Gastrocnemius medialis (tissue), 4 donors: ENCODE results near the gene ATP6V0B.

Experiments
- POLR2A ChIP-seq, 2 donors: fragments of 450-650 bp; IDR thresholded peaks; one replicate each; pipeline ENCODE4 v1.6.1; 2017; ENCODE audit warnings: antibody characterized with exemption in 2 of 2, mild to moderate bottlenecking in 2 of 2, moderate library complexity in 2 of 2
- TF ChIP-seq, protein P1 (sequence below), 5 experiments: fragments of 450-650 bp in 3 of 5; fragments of 200-600 bp in 2 of 5; sonication (generic) in 2 of 5; IDR thresholded peaks in 4 of 5; conservative IDR thresholded peaks in 1 of 5; 1 replicate in 4 of 5; 2 replicates in 1 of 5; pipeline ENCODE4 v1.5.1; 2016 to 2019; ENCODE audit warnings: antibody characterized with exemption in 5 of 5, mild to moderate bottlenecking in 3 of 5, moderate library complexity in 3 of 5

DNA sequence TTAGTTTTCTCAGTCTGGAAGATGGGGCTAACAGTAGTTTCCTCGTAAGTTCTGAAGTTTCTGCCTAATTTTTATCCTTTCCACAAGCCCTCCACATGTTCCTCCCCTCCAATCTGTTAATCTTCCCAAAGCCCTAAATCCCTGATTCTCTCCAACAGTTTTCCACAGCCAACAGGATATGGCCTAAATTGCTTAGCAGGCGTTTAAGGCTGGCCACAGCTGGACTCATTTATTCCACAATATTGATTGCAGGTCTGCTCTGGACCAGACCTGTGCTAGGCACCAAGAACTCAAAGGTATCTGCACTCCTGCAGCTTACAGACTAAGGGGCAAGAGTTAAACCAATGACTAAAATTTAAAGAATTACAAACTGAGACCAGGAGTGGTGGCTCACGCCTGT is 52.6 kb downstream of the ATP6V0B start:
- TF ChIP-seq, protein P1, sequence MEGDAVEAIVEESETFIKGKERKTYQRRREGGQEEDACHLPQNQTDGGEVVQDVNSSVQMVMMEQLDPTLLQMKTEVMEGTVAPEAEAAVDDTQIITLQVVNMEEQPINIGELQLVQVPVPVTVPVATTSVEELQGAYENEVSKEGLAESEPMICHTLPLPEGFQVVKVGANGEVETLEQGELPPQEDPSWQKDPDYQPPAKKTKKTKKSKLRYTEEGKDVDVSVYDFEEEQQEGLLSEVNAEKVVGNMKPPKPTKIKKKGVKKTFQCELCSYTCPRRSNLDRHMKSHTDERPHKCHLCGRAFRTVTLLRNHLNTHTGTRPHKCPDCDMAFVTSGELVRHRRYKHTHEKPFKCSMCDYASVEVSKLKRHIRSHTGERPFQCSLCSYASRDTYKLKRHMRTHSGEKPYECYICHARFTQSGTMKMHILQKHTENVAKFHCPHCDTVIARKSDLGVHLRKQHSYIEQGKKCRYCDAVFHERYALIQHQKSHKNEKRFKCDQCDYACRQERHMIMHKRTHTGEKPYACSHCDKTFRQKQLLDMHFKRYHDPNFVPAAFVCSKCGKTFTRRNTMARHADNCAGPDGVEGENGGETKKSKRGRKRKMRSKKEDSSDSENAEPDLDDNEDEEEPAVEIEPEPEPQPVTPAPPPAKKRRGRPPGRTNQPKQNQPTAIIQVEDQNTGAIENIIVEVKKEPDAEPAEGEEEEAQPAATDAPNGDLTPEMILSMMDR (IDR thresholded peaks at IDR 0.05 in 4 of 5, conservative IDR thresholded peaks at IDR 0.05 in 1 of 5): no peak
- no peak for TF ChIP-seq POLR2A (IDR thresholded peaks at IDR 0.05)
